GM23338 (cell line): Measurements from ENCODE around the gene FGGY. TPM values are rescaled to one million over a fixed set of nuclear protein-coding genes. Genes with fewer than 3 reads are reported as not detected.

Source experiments
- ATAC-seq: fragments of 200-7000 bp; cut with Tn5 transposase; 3 replicates; pipeline ENCODE4 v1.9.1; 2020
- DNase-seq: peaks from one replicate; pipeline ENCODE4 v3.0.0-alpha.2; 2015; ENCODE audit warnings: low spot score
- H2AFZ ChIP-seq: fragments of 200-600 bp; sonication (generic); 2 replicates; pipeline ENCODE4 v1.8.0; 2016; ENCODE audit warnings: antibody characterized with exemption, mild to moderate bottlenecking, moderate library complexity
- H3F3A ChIP-seq: fragments of 200-600 bp; sonication (generic); replicated peaks from 2 replicates; pipeline ENCODE4 v1.8.0; 2017; ENCODE audit warnings: antibody characterized with exemption, mixed run types, low read depth
- H3K27ac ChIP-seq: fragments of 200-600 bp; sonication (generic); 2 replicates; pipeline ENCODE4 v1.6.1; 2016; ENCODE audit warnings: low read depth
- H3K27me3 ChIP-seq: fragments of 200-600 bp; sonication (generic); 2 replicates; pipeline ENCODE4 v1.8.0; 2016; ENCODE audit warnings: mild to moderate bottlenecking, mixed run types, moderate library complexity; ENCODE audit not compliant: insufficient read depth
- H3K36me3 ChIP-seq: fragments of 200-600 bp; sonication (generic); 2 replicates; pipeline ENCODE4 v1.8.0; 2016; ENCODE audit warnings: mild to moderate bottlenecking; ENCODE audit not compliant: insufficient read depth
- H3K4me1 ChIP-seq: fragments of 200-600 bp; sonication (generic); 2 replicates; pipeline ENCODE4 v1.8.0; 2016; ENCODE audit warnings: mild to moderate bottlenecking, moderate library complexity; ENCODE audit not compliant: insufficient read depth
- H3K4me2 ChIP-seq: fragments of 200-600 bp; sonication (generic); 2 replicates; pipeline ENCODE4 v1.7.1; 2017; ENCODE audit warnings: mixed run types
- H3K4me3 ChIP-seq: fragments of 200-600 bp; sonication (generic); 2 replicates; pipeline ENCODE4 v1.6.1; 2016; ENCODE audit warnings: mixed run types
- H3K79me2 ChIP-seq: fragments of 200-600 bp; sonication (generic); replicated peaks from 2 replicates; pipeline ENCODE4 v1.8.0; 2017; ENCODE audit warnings: mild to moderate bottlenecking; ENCODE audit not compliant: insufficient read depth
- H3K9me2 ChIP-seq: fragments of 200-600 bp; sonication (generic); 2 replicates; pipeline ENCODE4 v1.8.0; 2017; ENCODE audit not compliant: insufficient read depth
- H4K20me1 ChIP-seq: fragments of 200-600 bp; sonication (generic); replicated peaks from 2 replicates; pipeline ENCODE4 v1.8.0; 2017; ENCODE audit warnings: mild to moderate bottlenecking; ENCODE audit not compliant: insufficient read depth
- H3K27ac Mint-ChIP-seq: 2 replicates; pipeline ENCODE4 v1.8.0; 2020; ENCODE audit warnings: inconsistent platforms, mild to moderate bottlenecking, moderate library complexity, mixed read lengths
- H3K27me3 Mint-ChIP-seq: 3 replicates; pipeline ENCODE4 v1.8.0; 2022; ENCODE audit warnings: low read depth, mild to moderate bottlenecking, moderate library complexity, mixed read lengths, inconsistent platforms; ENCODE audit not compliant: insufficient read depth, poor library complexity
- H3K36me3 Mint-ChIP-seq: 3 replicates; pipeline ENCODE4 v1.8.0; 2021; ENCODE audit warnings: low read depth, mild to moderate bottlenecking, inconsistent platforms, moderate library complexity, mixed read lengths
- H3K4me1 Mint-ChIP-seq: 3 replicates; pipeline ENCODE4 v1.8.0; 2020; ENCODE audit warnings: mild to moderate bottlenecking, inconsistent platforms, mixed read lengths
- H3K4me3 Mint-ChIP-seq: 3 replicates; pipeline ENCODE4 v1.8.0; 2021; ENCODE audit warnings: moderate library complexity, mild to moderate bottlenecking, inconsistent platforms, mixed read lengths
- H3K9me3 Mint-ChIP-seq: 3 replicates; pipeline ENCODE4 v1.8.0; 2020; ENCODE audit warnings: moderate library complexity, mild to moderate bottlenecking, inconsistent platforms, mixed read lengths
- CREB1 ChIP-seq: fragments of 250-450 bp; sonication (Bioruptor Pico); IDR thresholded peaks from 2 replicates; pipeline ENCODE4 v1.5.0; 2020; ENCODE audit warnings: low read depth, mild to moderate bottlenecking, moderate library complexity
- CTCF ChIP-seq, 2 experiments: fragments of 200-600 bp in 1 of 2; sonication (generic) in 1 of 2; conservative IDR thresholded peaks; 2 replicates each; pipeline versions ENCODE4 v1.5.1 to v1.6.1; 2016 to 2017; ENCODE audit warnings: antibody characterized with exemption in 2 of 2, low read depth in 2 of 2, mild to moderate bottlenecking in 2 of 2, moderate library complexity in 1 of 2
- ETS1 ChIP-seq: IDR thresholded peaks from 2 replicates; pipeline ENCODE4 v1.6.1; 2016; ENCODE audit warnings: antibody characterized with exemption
- EZH2 ChIP-seq: fragments of 200-600 bp; sonication (generic); IDR thresholded peaks from one replicate; pipeline ENCODE4 v1.8.0; 2017; ENCODE audit warnings: antibody characterized with exemption, mild to moderate bottlenecking, low read depth; ENCODE audit not compliant: unreplicated experiment
- EZH2phosphoT487 ChIP-seq: fragments of 200-600 bp; sonication (generic); IDR thresholded peaks from one replicate; pipeline ENCODE4 v1.8.1; 2018; ENCODE audit warnings: antibody characterized with exemption; ENCODE audit not compliant: unreplicated experiment
- JUNB ChIP-seq: IDR thresholded peaks from one replicate; pipeline ENCODE4 v1.6.1; 2016; ENCODE audit warnings: antibody characterized with exemption; ENCODE audit not compliant: unreplicated experiment
- NANOG ChIP-seq: IDR thresholded peaks from 2 replicates; pipeline ENCODE4 v1.6.1; 2016; ENCODE audit warnings: antibody characterized with exemption, borderline replicate concordance
- REST ChIP-seq: IDR thresholded peaks from one replicate; pipeline ENCODE4 v1.6.1; 2018; ENCODE audit warnings: antibody characterized with exemption; ENCODE audit not compliant: unreplicated experiment
- ZNF114 ChIP-seq: fragments of 250-450 bp; sonication (Bioruptor Pico); IDR thresholded peaks from 2 replicates; pipeline ENCODE4 v1.5.0; 2020; ENCODE audit warnings: mild to moderate bottlenecking, moderate library complexity
- ZNF331 ChIP-seq: fragments of 250-450 bp; sonication (Bioruptor Pico); IDR thresholded peaks from 2 replicates; pipeline ENCODE4 v1.5.0; 2020; ENCODE audit warnings: low read depth, mild to moderate bottlenecking, moderate library complexity
- ZNF462 ChIP-seq: fragments of 250-450 bp; sonication (Bioruptor Pico); IDR thresholded peaks from 2 replicates; pipeline ENCODE4 v1.5.0; 2020; ENCODE audit warnings: mild to moderate bottlenecking, moderate library complexity
- polyA plus RNA-seq: library from polyadenylated mRNA; unstranded; fragments of >200 nt; fragmentation: Nextera tagmentation; extraction: Ambion mirVana; gene quantifications from 2 replicates; pipeline ENCODE4 v1.2.1, GENCODE V29; 2016
- total RNA-seq: library from RNA; depleted of rRNA; stranded (reverse); fragments of >200 nt; shearing (Covaris generic); gene quantifications from 2 replicates; pipeline ENCODE4 v1.2.3, GENCODE V29; 2014

The FGGY gene
- total and polyA plus RNA-seq, 2 experiments from 2014 or later = 10.9 to 21.4 TPM

GRCh38 chr1:59570524-59570923, 273.6 kb downstream of the FGGY start:
- Histone ChIP-seq H3K9me2 (no peaks in the 10 kb centered on the region; the same call in none of the 2 replicates), H2AFZ (no peak overlapping the region), H3K4me2 (peak overlapping the region; percentile 46; the same call in 1 of the 2 replicates), H3K36me3 (no peaks in the 10 kb centered on the region), H3K79me2 (no peaks in the 10 kb centered on the region), H4K20me1 (no peaks in the 10 kb centered on the region), H3K27ac (no peak overlapping the region), H3K4me1 (peaks cover 14% of the 10 kb centered on the region), H3F3A (no peaks in the 10 kb centered on the region), H3K4me3 (no peak overlapping the region), H3K27me3 (no peaks in the 10 kb centered on the region)
- TF ChIP-seq ETS1 (no peak), CTCF (conservative IDR thresholded peaks at IDR 0.05; ENCODE audit: low read depth in 2 of 2) (no peak), NANOG (no peak), EZH2phosphoT487 (no peak), EZH2 (no peak), ZNF331 (CRISPR knock-in tag) (no peak), JUNB (no peak), REST (no peak), ZNF462 (CRISPR knock-in tag) (no peak), CREB1 (no peak), ZNF114 (no peak)
- Mint-ChIP-seq H3K27ac (peak overlapping the region; percentile 29; the same call in 1 of the 2 replicates), H3K4me1 (peaks cover 13% of the 10 kb centered on the region), H3K4me3 (no peak overlapping the region), H3K27me3 (no peaks in the 10 kb centered on the region), H3K36me3 (peaks cover 6% of the 10 kb centered on the region; the same call in 1 of the 3 replicates), H3K9me3 (peaks cover 5% of the 10 kb centered on the region)
- no peak for ATAC-seq
- no peak for DNase-seq
